Endothelial cell (in vitro differentiated cells): ENCODE results near the gene EXOC3L1. TPM values are rescaled to one million over a fixed set of nuclear protein-coding genes. Genes with fewer than 3 reads are reported as not detected.

Experiments
- DNase-seq: peaks from one replicate; pipeline ENCODE4 v3.0.0; 2021; ENCODE audit warnings: low spot score
- H3K27ac Mint-ChIP-seq: one replicate; pipeline ENCODE4 v1.8.0; 2021; ENCODE audit warnings: mixed read lengths, inconsistent platforms; ENCODE audit not compliant: unreplicated experiment
- H3K27me3 Mint-ChIP-seq: one replicate; pipeline ENCODE4 v1.8.0; 2021; ENCODE audit warnings: mild to moderate bottlenecking, moderate library complexity, mixed read lengths, inconsistent platforms; ENCODE audit not compliant: unreplicated experiment
- H3K36me3 Mint-ChIP-seq: one replicate; pipeline ENCODE4 v1.8.0; 2021; ENCODE audit warnings: mild to moderate bottlenecking, low read depth, mixed read lengths, inconsistent platforms; ENCODE audit not compliant: unreplicated experiment
- H3K4me1 Mint-ChIP-seq: one replicate; pipeline ENCODE4 v1.8.0; 2021; ENCODE audit warnings: mild to moderate bottlenecking, mixed read lengths, inconsistent platforms; ENCODE audit not compliant: unreplicated experiment
- H3K4me3 Mint-ChIP-seq: one replicate; pipeline ENCODE4 v1.8.0; 2021; ENCODE audit warnings: mild to moderate bottlenecking, mixed read lengths, inconsistent platforms; ENCODE audit not compliant: unreplicated experiment
- H3K9me3 Mint-ChIP-seq: one replicate; pipeline ENCODE4 v1.8.0; 2021; ENCODE audit warnings: mixed read lengths, inconsistent platforms; ENCODE audit not compliant: unreplicated experiment
- long read RNA-seq: library from polyadenylated mRNA; unstranded; transcript quantifications from one replicate; pipeline ENCODE4 v2.0.0, GENCODE V29; 2020; ENCODE audit not compliant: unreplicated experiment
- total RNA-seq: library from RNA; stranded (reverse); fragmentation: NEBNext Ultra II Directional; extraction: Animal tissue kit (Norgen Biotek cat#: 25700); gene quantifications from one replicate; pipeline ENCODE4 v1.2.1, GENCODE V29; 2021; ENCODE audit not compliant: unreplicated experiment
- TF ChIP-seq, protein P1 (sequence below): fragments of 200-600 bp; sonication (generic); IDR thresholded peaks from one replicate; pipeline ENCODE4 v1.5.0; 2021; ENCODE audit warnings: antibody characterized with exemption; ENCODE audit not compliant: unreplicated experiment

The EXOC3L1 gene, protein sequence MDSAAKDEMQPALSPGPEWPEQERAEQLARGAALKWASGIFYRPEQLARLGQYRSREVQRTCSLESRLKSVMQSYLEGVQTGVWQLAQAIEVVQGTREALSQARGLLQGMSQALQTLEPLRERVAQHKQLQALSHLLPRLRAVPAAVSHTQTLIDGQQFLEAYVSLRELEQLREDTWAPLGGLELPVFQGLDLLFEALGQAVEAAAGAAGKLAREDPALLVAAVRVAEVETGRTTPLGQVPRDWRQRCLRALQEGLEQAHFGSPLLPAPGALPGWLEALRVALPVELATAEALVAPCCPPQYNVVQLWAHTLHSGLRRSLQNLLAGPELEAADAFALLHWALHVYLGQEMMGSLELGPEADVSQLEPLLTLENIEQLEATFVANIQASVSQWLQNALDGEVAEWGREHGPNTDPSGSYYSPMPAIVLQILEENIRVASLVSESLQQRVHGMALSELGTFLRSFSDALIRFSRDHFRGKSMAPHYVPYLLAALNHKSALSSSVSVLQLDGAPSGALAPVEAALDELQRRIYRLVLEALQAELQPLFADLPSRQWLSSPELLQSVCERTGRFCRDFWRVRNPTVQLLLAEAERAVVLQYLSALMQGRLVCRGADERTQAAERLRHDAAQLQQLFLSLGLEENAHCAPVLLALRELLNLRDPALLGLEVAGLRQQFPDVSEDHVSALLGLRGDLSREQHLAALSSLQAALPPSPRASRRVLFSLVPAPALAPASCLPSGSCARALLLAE
- total RNA-seq, result 150 TPM
- long read RNA-seq, transcript EXOC3L1-201 (14 exons, 2,510 nt), result major isoform, 64 of 150 reads
- long read RNA-seq, partial matches to known transcripts, result 21 of 150 reads
- long read RNA-seq, other reads (novel, unspliced or antisense), result 65 of 150 reads

DNA sequence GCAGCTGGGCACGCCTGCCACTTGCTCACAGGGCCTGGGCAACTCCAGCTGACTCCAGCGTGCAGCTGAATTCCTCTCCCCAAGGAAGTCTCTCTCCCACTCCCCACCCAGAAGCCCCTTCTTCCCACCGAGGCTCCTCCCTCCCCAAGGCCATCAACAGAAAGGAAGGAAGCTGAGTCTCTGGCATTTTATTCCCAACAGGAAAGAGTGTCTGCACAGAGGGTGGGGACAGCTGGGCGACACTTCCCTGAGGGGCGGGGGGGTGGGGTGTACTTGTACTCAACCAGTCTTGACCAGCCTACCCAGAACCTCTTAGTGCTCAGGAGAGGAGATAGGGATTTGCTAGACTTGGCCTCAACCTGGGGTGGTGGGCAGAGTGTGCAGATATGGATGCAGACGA is at the start of gene EXOC3L1:
TSS of gene EXOC3L1 (minus strand) at position 96 of the 400 bp plus-strand sequence. CDS start 460 bp downstream, outside the sequence.
- Mint-ChIP-seq H3K4me1 (peaks cover 64% of the 10 kb centered on the region), H3K27me3 (peaks cover 15% of the 10 kb centered on the region), H3K9me3 (no peaks in the 10 kb centered on the region), H3K4me3 (peak within 1 kb of the TSS; percentile 87), H3K27ac (peak within 1 kb of the TSS; percentile 91), H3K36me3 (peaks cover 27% of the 10 kb centered on the region)
- DNase-seq, result no peak
- TF ChIP-seq, protein P1, sequence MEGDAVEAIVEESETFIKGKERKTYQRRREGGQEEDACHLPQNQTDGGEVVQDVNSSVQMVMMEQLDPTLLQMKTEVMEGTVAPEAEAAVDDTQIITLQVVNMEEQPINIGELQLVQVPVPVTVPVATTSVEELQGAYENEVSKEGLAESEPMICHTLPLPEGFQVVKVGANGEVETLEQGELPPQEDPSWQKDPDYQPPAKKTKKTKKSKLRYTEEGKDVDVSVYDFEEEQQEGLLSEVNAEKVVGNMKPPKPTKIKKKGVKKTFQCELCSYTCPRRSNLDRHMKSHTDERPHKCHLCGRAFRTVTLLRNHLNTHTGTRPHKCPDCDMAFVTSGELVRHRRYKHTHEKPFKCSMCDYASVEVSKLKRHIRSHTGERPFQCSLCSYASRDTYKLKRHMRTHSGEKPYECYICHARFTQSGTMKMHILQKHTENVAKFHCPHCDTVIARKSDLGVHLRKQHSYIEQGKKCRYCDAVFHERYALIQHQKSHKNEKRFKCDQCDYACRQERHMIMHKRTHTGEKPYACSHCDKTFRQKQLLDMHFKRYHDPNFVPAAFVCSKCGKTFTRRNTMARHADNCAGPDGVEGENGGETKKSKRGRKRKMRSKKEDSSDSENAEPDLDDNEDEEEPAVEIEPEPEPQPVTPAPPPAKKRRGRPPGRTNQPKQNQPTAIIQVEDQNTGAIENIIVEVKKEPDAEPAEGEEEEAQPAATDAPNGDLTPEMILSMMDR, result no peak

DNA sequence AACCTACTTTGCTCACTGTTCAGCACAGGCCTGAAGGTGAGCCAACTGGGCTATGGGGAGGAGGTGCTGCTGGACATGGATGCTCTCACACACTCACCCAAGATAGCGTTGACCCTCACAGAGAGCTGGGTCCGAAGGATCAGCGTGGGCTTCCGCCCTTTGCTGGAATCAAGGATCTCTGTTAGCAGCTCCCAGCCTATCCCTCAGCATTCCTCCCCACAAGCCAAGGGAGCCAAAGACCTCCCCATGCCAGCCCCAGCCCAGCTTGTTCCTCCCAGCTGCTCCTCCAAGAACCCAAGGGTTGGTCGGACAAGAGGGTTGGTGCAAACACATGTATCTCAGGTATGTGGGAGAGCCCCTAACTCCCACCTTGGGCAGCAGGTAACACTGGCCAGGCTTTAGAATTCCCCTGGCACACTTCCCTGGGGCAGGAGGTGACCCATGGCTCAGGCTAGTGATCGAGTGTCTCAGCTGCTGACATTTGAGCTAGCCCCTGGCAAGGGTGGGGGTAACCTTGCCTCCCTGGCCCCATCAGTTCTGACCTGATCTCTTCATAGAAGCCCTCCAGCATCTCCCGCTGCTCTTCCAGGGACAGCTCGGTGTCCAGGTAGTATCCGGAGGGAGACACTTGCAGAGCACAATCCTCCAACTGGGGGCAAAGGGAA is 49.0 kb upstream of the EXOC3L1 start:
- peaks cover 45% of the 10 kb centered on the region for H3K4me1 Mint-ChIP-seq
- TF ChIP-seq, protein P1, result no peak
- DNase-seq, result no peak
- peaks cover 47% of the 10 kb centered on the region for H3K36me3 Mint-ChIP-seq
- peak overlapping the region; percentile 59 for H3K27ac Mint-ChIP-seq
- H3K4me3 Mint-ChIP-seq, result peak overlapping the region; percentile 76
- H3K9me3 Mint-ChIP-seq, result no peaks in the 10 kb centered on the region
- H3K27me3 Mint-ChIP-seq, result peaks cover 13% of the 10 kb centered on the region

DNA sequence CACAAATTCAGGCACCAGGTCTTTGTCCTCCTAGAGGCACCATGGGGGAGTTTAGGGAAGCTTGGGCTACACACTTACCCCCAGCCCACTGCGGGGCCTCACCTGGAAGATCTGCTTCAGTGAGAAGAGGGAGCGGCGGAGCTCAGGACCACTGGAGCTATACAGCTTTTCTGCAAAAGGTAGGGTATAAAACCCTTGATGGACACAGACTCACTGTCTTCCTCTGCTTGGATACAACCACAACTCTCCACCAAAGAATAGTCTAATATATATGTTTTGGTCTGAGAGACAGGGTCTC is 48.3 kb upstream of the EXOC3L1 start:
- no peak for DNase-seq
- H3K36me3 Mint-ChIP-seq, result peaks cover 47% of the 10 kb centered on the region
- peak overlapping the region; percentile 76 for H3K4me3 Mint-ChIP-seq
- peaks cover 13% of the 10 kb centered on the region for H3K27me3 Mint-ChIP-seq
- H3K4me1 Mint-ChIP-seq, result peaks cover 38% of the 10 kb centered on the region
- no peaks in the 10 kb centered on the region for H3K9me3 Mint-ChIP-seq
- TF ChIP-seq, protein P1, result no peak
- H3K27ac Mint-ChIP-seq, result no peak overlapping the region

DNA sequence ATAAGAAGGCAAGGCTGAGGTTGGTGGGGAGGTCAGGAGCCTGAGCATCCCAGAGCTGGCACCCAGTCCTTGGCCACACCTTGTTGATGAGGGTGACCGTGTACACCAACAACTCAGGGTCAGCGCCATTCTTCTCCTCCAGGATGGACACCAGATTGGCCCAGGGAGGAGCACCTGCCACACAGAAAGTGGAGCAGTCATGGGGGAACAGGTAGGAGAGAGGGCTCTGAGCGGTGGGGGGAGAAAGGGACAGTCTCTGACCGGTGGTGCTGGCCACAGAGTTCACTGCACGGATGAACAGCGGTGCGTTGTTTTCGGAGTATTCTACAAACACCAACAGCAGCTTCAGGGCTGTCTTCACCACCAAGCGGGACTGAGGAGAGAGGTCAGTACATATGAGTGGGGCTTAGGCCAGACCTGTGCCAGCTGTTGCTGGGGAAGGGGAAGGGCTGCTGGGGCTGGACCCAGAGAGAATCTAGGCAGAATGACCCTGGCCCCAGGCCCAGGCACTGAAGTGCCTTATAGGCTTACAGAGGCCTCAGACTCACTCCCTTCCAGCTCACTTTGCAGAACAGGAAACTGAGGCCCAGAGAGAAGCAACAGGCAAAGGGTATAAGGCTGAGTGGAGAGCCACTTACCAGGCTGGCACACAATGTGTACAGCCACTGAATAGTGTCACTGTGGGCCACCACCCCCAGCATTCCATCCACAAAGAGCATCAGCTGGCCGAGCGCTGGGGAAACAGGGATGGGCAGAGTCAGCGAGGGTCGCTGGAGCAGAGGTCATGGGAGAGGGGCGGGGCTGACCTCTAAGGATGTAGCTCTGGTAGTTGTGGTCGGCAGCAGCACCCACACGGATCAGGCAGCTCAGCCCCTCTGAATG is 47.7 kb upstream of the EXOC3L1 start:
- H3K27ac Mint-ChIP-seq, result no peak overlapping the region
- H3K4me1 Mint-ChIP-seq, result peaks cover 34% of the 10 kb centered on the region
- no peak for DNase-seq
- TF ChIP-seq, protein P1, result no peak
- peak overlapping the region; percentile 42 for H3K4me3 Mint-ChIP-seq
- peaks cover 47% of the 10 kb centered on the region for H3K36me3 Mint-ChIP-seq
- no peaks in the 10 kb centered on the region for H3K9me3 Mint-ChIP-seq
- H3K27me3 Mint-ChIP-seq, result peaks cover 12% of the 10 kb centered on the region
